Activated CD4-positive, alpha-beta T cell treated with anti-CD3 and anti-CD28 coated beads, Interleukin-2, amount 50 U/mL, for 24 hours (primary cell): ENCODE data around the gene FNDC3B.

Experiments used
- DNase-seq, 2 donors: peaks; one replicate each; pipeline ENCODE4 v3.0.0-alpha.2; 2020; ENCODE audit warnings: low read depth in 1 of 2, low spot score in 1 of 2

FNDC3B gene

DNA sequence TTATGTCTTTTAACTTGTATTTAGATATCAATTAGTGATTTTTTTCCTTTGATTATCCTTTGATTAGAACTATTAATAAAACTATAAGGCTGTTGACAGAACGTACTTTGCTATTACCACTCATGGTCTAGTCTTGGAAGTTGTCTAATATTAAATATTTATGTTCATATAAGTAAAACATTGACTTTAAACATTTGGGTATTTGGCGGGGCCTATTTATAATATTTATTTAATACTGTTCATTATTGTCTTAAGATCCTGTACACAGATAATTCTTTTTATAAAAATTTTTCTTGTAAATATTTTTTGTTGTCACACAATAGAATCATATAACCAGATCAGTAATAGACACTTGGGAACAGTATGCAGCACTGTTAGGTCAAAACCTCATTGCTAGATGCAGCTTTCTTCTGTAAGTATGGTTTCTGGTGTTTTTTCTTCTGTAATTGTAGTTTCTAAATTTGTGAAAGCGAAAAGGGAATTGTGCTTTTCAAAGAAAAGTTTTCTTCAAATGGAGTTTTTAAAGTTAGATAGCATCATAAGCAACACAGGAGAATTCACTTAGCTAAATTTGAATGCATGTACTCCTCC, 93.4 kb downstream of the FNDC3B start:
- no peak for DNase-seq

DNA sequence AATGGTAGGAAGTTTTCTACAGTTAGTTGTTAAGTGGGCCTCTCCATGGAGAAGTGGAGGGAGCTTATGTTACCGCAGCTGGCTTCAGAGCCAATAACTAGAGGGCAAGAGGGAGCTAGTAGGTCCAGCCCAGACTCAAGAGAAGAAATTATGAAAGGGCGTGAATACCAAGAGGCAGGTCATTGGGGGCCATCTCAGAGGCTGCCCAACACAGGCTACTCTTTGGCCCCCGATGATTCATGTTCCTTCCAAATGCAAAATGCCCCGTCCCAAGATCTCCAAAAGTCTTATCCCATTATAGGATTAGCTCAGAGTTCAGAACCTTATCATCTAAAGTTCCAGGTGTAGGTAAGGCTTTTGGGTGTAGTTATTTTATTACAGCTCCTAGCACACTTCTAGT, 94.5 kb downstream of the FNDC3B start:
- no peak for DNase-seq

DNA sequence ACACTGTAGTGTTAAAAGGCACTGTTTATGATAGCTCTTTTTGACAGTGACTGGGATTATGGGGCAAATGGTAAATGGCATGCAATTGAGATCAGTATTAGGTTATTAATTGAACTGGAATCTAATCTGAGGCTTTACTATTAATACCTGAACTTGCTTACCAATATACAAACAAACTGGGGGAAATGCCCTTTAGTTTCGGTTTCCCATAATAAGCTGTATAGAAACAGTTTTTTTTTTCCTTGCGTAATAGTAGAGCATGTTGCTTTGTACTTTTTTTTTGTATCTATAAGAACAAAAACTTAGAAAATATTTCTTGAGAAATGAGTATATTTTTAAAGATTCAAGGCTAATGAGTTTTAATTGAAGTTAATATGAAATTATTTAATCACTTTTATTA, 95.0 kb downstream of the FNDC3B start:
- no peak for DNase-seq

DNA sequence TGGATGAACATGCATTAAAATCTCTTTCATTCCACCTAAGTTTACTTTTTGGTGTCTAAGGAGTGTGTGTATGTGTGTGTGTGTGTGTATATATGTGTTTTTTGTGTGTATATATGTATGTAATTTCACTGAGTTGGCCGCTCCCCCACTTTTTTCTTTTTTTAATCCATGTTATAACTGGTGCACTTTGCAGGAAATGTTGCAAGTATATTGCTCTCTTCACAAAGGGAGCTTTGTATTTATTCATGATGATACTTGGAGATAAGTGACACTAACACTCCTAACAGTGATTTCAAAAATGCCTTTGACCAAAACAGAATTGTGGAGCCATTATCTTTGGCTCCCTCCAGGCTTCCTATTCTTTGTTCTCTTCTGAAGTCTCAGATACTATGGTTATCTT, 95.8 kb downstream of the FNDC3B start:
- DNase-seq: no peak

DNA sequence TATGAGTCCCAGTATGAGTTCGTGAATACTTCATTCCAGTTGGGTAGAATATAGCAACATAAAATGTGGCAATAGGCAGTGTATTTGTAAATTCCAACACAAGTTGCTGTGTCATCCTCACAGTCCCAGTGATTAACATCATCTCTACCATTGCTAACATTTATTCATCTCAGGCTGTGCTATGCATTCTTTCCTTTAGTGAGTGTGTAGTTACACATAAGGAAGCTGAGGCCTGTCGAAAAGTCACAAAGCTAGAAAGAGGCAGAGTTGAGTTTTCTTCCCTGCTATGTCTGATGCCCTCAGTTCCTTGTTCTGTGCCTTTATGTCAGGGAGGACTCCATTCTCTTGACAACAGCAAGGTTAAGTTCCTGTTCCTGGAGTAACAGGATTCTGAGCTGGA, 96.4 kb downstream of the FNDC3B start:
- DNase-seq: no peak

DNA sequence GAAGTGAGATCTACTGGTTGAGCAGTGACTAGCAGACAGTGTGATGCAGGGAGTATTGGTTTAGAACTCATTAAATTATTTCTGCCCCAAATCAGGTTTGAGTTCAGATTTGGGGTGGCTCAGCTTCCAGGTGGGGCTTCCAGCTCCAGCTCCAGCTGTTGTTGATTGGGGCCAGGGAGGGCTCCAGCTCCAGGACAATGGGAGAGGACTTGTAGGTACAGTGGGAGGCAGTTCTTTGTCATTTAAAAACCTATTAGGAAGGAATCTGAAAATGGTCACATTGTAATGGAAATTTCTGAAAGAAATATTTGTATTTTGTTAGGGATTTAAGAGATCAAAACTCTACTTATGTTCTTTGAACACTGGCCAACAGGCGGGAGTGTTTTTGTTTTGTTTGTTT, 97.0 kb downstream of the FNDC3B start:
- DNase-seq: no peak

DNA sequence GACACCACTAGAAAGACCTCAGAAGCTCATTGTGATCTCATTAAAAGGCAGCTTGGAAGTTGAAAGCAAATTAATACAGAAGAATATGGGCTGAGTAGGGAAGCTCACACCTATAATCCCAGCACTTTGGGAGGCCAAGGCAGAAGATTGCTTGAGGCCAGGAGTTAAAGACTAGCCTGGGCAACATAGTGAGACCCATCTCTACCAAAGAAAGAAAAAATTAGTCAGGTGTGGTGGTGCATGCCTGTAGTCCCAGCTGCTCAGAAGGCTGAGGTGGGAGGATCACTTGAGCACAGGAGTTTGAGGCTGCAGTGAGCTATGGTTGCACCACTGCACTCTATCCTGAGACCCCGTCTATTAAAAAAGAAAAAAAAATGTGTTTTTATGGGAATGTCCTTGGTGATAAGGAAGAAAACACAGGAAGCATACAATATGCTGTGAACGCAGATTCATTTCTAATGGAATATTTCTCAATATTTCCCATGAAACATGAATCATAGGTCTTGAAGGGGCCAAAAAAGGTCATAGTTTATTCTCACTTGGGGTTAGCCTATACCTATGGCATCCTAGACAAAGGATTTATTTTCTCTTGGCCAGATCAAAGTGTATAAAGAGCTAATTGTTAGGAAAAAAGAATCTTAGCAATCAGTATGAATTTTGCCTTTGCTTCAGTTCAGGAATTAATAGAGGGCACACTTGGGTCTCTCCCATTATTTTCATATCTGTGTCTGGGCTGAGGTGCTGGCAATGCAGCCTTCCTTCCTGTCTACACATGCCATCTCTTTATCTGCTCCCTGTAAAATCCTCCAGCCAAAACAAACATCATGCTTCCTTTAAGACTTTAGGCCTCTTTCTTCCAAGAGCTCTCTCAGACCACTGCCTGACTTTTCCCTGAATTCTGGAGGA, 98.2 kb downstream of the FNDC3B start:
- no peak for DNase-seq

DNA sequence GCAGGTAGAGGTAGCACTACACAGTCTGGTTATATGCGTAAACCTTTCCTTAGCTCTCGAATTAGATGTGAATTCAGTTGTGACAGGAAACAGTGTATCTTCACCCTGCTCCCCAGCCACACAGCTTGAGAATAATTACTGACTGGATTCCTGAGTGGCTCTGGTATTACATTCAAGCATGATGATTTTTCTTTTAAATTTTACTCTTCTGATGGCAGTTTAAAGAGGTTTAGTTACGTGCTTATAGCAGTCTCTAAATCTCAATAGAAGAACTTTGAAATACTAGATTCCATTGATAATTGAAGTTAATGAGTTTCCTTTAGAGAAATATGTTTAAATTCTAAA, 98.8 kb downstream of the FNDC3B start:
- DNase-seq: no peak

DNA sequence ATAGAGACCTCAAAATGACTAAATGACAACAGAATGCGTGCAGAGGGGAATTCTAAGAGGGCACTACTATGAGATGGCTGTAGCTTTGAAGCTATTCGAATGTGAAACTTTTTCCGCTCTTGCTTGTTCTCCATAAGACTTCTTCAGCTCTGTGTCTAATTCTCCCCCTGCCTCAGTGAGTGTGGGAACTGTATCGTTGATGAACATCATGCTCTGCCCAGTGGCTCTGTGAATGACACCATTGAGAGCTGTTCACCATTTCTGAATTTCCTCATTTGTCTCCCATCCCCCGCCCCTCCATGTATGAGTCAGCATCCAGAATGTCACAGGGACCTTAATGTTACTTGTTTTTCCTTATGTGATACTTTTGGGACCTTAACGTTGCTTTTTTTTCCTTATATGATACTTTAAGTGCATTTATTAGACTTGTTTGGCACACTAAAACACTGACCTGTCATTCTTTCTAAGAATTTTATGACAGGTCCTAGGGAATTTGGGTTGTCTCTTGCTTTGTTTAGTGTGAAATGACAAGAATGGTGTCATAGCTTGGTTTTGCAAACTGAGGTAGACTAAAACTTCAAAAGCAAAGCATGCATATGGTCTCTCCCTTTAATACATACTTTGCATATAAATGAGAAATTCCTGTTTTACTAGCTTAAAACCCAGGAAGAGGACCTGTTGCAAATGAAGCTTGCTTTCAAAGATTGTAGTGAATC, 99.6 kb downstream of the FNDC3B start:
- no peak for DNase-seq

DNA sequence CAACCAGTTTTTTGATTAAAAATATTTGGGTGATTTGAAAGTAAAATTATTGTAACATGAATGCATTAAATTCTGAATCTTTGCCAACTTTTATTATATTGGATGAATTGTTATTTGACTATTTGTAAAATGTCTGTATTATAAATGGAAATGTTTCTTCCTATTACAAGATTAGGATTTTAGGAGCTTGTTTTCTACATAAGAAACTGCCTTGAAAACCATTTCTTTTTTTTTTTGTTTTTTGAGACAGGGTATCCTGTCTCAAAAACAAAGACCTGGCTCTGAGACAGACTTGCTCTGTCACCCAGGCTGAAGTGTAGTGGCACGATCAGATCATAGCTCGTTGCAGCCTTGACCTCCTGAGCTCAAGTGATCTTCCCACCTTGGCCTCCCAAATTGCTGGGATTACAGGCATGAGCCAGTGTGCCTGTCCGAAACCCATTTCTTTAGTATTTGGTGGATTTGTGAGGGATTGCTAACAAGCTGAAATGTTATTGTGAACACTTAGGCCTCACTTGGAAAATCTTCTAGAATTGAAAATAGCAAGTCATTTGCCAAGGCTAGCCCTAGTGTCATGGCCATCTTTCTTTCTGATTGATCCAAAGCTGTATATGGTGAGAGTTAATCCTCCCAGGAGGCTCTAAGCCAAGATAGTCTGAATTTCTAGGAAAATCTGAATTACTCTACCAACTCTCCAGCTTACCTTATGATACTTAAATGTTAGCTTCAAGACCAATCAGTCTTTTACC, 100.3 kb downstream of the FNDC3B start:
- DNase-seq: no peak

DNA sequence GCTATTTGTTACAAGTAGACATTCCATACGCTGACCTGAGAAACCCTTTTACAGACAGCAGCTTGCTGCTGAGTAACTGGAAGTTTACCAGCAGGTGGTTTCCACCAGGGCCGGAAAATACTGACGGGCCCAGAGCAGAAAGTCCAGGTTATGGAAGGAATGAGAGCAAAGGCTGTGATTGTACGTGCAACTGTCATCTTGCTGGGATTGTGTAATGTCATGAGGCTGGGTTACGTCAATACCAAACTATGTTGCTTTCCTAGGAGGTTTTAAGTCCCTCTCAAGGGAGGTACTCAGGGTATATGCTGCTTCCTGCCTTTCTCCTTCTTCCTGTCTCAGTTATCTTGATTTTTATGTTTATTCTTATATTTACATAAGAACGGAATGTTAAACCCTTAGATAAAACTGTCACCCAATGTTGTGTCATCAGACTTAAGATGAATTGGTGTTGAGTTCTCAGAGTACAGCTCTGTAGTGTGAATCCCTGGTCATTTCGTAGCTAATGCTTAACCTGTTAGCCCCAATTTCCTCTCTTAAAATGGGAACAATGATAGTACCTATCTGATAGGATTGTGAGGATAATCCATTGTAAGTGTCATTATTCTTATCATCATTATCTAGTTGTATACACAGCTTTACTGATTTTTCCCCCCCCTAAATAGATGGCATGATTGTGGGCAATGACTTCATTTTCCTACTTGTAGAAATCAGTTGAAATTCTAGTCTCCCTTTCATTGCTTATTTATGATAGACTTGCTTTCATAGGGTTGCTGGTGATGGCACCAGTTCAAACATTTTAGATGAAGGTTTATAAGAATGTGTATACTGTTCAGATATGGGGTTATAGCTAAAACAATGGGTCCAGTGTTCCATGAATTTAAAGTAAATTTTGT, 101.4 kb downstream of the FNDC3B start:
- DNase-seq: no peak

DNA sequence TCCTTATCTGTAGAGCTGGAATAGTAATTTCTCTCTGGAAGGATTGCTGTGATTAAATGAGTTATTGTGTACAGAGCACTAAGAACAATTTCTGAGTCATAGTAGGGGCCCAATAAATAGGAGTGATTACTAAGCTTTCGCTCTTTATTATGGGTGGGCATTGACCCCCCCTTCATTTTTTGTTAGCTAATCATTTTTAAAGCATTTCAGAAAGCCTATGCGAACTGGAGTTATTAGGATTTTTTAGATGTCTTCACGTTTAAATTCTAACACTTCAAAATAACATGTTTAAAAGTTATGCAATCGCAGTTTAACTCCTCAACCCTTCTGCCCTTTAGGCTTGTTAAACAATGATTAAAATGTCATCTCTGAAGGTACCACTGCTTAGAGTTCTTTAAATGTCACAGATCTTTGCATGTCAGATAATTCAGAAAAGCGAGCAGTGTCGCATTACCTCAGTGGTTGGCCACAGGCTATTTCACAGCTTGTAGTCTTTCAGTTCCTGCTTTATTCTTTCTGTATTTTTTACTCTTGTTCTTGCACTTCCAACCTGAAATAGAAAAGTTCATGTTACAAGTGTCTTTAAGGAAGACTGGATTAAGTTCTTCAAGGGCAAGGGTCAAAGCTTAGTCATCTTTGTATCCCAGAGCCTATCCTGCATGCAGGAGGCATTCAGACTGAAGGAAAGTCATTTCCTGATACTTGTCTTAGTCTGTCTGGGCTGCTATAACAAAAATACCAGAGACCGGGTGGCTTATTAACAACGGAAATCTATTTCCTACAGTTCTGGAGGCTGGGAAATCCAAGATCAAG, 102.9 kb downstream of the FNDC3B start:
- no peak for DNase-seq

DNA sequence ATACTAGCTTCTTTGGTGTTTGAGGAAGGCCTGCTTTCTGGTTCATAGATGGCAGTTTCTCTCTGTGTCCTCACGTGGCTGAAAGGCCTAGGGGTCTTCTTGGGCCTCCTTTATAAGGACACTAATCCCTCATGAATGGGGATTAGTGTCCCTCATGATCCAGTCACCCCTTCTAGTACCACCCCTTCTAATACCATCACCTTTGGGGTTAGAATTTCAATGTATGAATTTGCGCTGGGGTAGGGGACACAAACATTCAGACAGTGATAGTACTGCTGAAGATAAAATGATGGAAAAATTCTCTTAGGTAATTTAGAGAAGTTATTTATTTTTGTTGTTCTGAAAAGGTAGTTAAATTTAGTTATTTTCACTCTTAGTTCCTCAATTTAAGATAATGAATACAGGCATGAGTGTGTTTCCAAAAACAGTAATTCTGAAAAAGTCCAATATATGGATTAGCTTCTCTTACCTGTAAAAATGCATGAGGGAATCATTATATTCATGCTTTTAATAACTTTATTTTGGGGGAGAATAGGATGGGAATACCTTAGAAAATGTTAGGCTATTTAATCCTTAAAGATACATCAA, 103.6 kb downstream of the FNDC3B start:
- no peak for DNase-seq

DNA sequence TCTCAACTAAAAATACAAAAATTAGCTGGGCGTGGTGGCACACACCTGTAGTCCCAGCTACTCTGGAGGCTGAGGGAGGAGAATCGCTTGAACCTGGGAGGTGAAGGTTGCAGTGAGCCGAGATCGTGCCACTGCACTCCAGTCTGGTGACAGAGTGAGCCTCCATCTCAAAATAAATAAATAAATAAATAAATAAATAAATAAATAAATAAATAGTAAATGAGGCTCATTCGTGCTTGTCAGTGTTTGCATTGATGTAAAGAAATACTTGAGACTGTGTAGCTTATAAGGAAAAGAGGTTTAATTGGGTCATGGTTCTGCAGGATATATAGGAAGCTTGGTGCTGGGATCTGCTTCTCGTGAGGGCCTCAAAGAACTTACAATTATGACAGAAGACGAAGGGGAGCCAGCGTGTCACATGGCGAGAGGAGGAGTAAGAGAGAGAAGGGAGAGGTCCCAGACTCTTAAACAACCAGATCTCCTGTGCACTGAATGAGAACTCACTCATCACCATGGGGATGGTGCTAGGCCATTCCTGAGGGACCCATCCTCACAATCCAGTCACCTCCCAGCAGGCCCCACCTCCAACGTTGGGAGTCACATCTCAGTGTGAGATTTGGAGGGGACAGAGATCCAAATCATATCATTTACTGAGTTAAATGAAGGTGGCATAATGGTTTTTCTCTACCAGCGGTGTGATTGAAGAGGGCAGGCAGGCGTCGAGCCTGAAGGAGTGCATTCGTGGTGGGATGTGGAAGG, 104.5 kb downstream of the FNDC3B start:
- no peak for DNase-seq

DNA sequence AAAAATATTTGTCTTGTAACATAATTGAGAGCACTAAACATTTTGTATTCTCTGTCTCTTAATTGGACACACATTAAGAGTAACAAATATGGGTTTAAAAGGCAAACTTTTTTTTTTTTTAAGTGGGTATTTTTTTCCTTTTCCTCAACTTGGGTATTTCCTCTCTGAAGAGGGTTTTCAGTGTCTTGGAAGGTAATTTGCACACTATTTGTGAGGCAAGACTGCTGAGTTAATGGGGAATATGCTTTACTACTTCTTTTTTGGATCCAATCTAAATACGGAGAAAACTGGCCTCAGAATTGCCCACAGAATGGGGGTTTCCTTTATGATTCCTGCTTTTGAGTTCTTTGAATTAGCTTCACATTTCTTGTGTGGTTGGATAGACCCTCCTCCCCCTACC, 105.2 kb downstream of the FNDC3B start:
- DNase-seq: no peak

DNA sequence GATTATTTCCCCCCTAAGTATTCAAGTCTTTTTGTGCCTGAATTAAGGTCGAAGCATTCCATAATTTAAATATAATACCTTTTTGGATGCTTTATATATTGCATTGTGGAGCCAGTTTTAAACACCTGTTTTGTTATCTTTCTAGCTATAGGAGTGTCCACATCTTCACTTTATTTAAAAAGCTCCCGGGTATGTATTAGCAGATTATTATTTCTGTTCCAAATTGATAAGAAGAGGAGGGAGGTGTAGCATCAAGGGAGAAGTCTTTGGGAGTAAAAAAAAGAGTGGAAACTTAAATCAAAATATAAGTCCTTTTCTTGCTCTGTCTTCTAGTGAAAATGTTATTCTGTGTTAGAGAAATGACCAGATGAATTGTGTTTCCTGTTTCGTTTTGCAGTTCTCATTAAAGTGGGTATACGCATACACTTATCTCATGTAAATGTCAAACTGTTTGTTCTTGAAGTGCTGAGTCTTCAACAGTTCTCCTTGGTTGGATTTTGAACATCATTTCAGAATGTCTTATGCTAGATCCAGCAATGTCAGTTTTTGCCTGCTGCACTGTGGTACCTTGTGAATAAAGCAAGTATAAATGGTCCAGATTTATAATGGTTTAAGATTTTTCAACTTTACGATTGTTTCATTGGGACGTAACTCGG, 105.8 kb downstream of the FNDC3B start:
- no peak for DNase-seq

DNA sequence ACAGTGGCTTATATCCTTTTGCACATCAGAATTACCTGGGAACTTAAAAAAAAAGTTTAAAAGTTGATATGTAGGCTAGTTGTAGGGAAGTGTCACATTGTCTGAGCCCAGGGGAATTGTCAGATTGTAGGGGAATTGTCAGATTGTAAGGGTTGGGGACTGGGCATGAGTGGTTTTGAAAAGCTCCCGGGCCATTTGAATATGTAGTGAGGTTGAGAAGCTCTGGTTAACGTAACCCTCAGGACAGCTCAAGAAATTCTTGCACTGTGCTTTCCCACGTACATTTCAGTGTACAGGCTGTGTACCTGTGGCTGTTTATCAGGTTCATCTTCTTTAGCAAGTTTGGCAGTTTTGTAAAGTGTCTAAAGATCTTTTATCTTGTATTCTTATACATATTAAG, 107.0 kb downstream of the FNDC3B start:
- DNase-seq: no peak
